AG04450 (cell line): ENCODE data around the gene CRAMP1. TPM values are rescaled to one million over a fixed set of nuclear protein-coding genes. Genes with fewer than 3 reads are reported as not detected.

Source experiments
- CTCF ChIA-PET: fragments of 300-600, 350-600 bp; formaldehyde crosslinking; extraction: SDS; loops from one replicate; lab custom pipeline; 2022; ENCODE audit warnings: antibody characterized with exemption, inconsistent platforms; lab: Charles Lee
- POLR2A ChIA-PET: fragments of 350-600 bp; formaldehyde crosslinking; extraction: SDS; loops from one replicate; lab custom pipeline; 2021; ENCODE audit warnings: antibody characterized with exemption, inconsistent platforms; lab: Yijun Ruan, JAX
- DNase-seq: peaks from one replicate; pipeline ENCODE4 v3.0.0-alpha.2; 2011; ENCODE audit warnings: low read depth, low spot score
- H3K27ac ChIP-seq: one replicate; pipeline ENCODE4 v1.5.1; 2012; ENCODE audit warnings: low read depth, low read length, control low read depth
- H3K27me3 ChIP-seq: one replicate; pipeline ENCODE4 v1.6.0; 2012; ENCODE audit warnings: low read length; ENCODE audit not compliant: control insufficient read depth, insufficient read depth
- H3K4me3 ChIP-seq: 2 replicates; pipeline ENCODE4 v1.5.1; 2011; ENCODE audit warnings: mild to moderate bottlenecking, low read depth, low read length, control low read depth
- H3K9me3 ChIP-seq: 2 replicates; pipeline ENCODE4 v1.5.1; 2012; ENCODE audit warnings: low read length; ENCODE audit not compliant: control insufficient read depth, insufficient read depth
- polyA minus RNA-seq: library from RNA; depleted of rRNA, polyadenylated mRNA; stranded (reverse); fragments of >200 nt; gene quantifications from 2 replicates; pipeline ENCODE4 v1.2.3, GENCODE V29; 2011; rRNA and poly(A)+ RNA removed
- polyA plus RNA-seq: library from polyadenylated mRNA; depleted of rRNA; stranded (reverse); fragments of >200 nt; gene quantifications from 2 replicates; pipeline ENCODE4 v1.2.3, GENCODE V29; 2011; rRNA removed
- TF ChIP-seq, protein P1 (sequence below): IDR thresholded peaks from 2 replicates; pipeline ENCODE4 v1.5.1; 2011; ENCODE audit warnings: low read depth, low read length, control low read depth, inconsistent platforms

CRAMP1 gene
- polyA plus RNA-seq (7.8 TPM in 2 replicates), polyA minus RNA-seq (11.8 and 14.8 TPM in 2 replicates)

- CTCF ChIA-PET = no interaction called here
- POLR2A ChIA-PET = interaction anchor here (0.6 to 1.0 kb wide), 3 partner anchors 149 to 656 kb away, joined by 3 to 9 read pairs (median 5); partner anchors contain the start of genes NUBP2 and SPSB3
- Histone ChIP-seq H3K9me3 (no peaks in the 10 kb centered on the region; the same call in 1 of the 2 replicates), H3K27ac (peak within 1 kb of the TSS; percentile 78), H3K4me3 (peak within 1 kb of the TSS; percentile 85), H3K27me3 (no peaks in the 10 kb centered on the region)
- TF ChIP-seq, protein P1, sequence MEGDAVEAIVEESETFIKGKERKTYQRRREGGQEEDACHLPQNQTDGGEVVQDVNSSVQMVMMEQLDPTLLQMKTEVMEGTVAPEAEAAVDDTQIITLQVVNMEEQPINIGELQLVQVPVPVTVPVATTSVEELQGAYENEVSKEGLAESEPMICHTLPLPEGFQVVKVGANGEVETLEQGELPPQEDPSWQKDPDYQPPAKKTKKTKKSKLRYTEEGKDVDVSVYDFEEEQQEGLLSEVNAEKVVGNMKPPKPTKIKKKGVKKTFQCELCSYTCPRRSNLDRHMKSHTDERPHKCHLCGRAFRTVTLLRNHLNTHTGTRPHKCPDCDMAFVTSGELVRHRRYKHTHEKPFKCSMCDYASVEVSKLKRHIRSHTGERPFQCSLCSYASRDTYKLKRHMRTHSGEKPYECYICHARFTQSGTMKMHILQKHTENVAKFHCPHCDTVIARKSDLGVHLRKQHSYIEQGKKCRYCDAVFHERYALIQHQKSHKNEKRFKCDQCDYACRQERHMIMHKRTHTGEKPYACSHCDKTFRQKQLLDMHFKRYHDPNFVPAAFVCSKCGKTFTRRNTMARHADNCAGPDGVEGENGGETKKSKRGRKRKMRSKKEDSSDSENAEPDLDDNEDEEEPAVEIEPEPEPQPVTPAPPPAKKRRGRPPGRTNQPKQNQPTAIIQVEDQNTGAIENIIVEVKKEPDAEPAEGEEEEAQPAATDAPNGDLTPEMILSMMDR = no peak
- no peak for DNase-seq
Observed at GRCh38 chr16:1612320-1613111, at the start of gene CRAMP1. Gene CRAMP1, plus strand, starts transcription at chr16:1612360. Its CDS starts 2,280 bp downstream, at chr16:1614640.

DNA sequence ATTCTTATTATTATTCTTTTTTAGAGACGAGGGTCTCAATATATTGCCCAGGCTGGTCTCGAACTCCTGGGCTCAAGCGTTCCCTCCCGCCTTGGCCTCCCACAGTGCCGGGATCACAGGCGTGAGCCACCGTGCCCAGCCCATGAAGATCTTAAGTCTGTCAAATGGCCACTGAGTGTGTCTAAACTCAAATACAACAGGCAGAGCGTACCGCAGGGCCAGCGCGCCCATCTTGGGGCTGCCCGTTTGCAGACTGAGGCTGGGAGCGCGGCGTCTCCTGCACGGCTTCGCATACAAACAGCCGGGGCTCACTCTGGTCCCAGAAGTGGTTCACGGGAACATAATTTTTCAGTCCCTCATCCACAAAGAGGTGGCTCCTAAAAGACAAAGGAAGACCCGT, 48.4 kb upstream of the CRAMP1 start:
- TF ChIP-seq, protein P1 = no peak
- Histone ChIP-seq H3K9me3 (no peaks in the 10 kb centered on the region), H3K4me3 (no peak overlapping the region), H3K27ac (no peak overlapping the region), H3K27me3 (no peaks in the 10 kb centered on the region)
- no peak for DNase-seq
- ChIA-PET CTCF (no interaction called here), POLR2A (no interaction called here)

DNA sequence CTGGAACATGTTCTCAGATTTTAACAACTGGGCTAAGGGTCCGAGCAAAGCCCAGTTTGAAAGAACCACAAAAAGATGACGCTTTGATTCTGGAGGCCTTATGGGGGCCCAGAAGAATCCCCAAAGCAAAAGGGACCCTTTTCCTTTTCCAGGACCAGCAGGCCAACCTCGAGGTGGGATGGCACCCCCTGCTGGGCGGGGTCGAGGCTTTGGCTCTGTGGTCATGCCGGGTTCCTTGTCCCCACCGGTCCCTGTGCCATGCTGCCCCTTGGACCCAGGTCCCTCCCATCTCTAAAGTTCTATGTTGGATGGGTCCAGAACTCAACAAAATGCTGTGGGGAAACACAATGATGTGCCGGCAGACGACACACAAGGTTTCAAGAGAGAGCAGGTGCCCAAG, 47.8 kb upstream of the CRAMP1 start:
- POLR2A ChIA-PET = no interaction called here
- TF ChIP-seq, protein P1 = no peak
- CTCF ChIA-PET = no interaction called here

GRCh38 chr16:1565083-1565805, 46.9 kb upstream of the CRAMP1 start:
- ChIA-PET POLR2A (no interaction called here), CTCF (no interaction called here)
- no peak overlapping the region for H3K4me3 ChIP-seq

More for the DNA sequence above, 47.8 kb upstream of the CRAMP1 start:
- no peak for DNase-seq
- no peak overlapping the region for H3K4me3 ChIP-seq
- H3K27ac ChIP-seq = no peak overlapping the region
- no peaks in the 10 kb centered on the region for H3K27me3 ChIP-seq
- H3K9me3 ChIP-seq = no peaks in the 10 kb centered on the region

More at GRCh38 chr16:1565083-1565805, 46.9 kb upstream of the CRAMP1 start:
- Histone ChIP-seq H3K27me3 (no peaks in the 10 kb centered on the region), H3K9me3 (no peaks in the 10 kb centered on the region), H3K27ac (no peak overlapping the region)
- TF ChIP-seq, protein P1 = no peak
- DNase-seq = no peak
